Measurements from ENCODE around the gene STK17A. TPM values are rescaled to one million over a fixed set of nuclear protein-coding genes. Genes with fewer than 3 reads are reported as not detected.

The STK17A gene
- total RNA-seq, 2 donors from 2014 or later, result 15.6 to 18.4 TPM

DNA sequence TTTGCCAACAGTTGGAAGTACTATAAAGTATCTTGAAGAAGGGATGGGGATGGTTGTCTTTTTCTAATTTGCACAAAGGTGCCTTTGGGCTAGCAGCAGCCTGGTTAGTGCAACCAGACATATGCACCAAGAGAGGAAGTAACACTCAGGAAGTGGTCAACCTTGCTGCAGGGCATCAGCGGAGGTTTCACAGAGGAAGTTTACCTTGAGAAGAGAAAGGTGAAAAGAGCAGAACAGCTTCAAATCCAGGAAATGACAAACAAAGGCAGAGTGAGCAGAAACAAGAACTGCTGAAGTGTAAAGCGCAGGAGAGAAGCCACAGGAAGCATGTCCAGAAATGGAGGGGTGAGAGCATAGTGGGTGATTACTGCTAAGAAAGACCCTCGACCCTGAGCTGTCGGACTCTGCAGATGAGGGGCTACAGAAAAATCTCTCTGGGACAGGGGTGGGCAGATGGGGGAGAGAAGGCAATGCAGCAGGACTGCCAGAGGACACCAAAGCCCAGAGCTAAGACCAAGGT, 66.9 kb downstream of the STK17A start:
- 95 to 98% methylated on average over 4 of the region's 4 CpGs for WGBS, 2 experiments (ENCODE audit: insufficient coverage in 1 of 2, insufficient read length in 1 of 2)
- peaks cover 32% of the 10 kb centered on the region for H3K4me1 Mint-ChIP-seq
- H3K4me3 Mint-ChIP-seq, result no peak overlapping the region
- no peak for DNase-seq
- peaks cover 7% of the 10 kb centered on the region for H3K4me1 ChIP-seq (ENCODE audit: control insufficient read depth, insufficient read depth, low read length)
- peak overlapping the region; percentile 61 for H3K27ac Mint-ChIP-seq
- no peaks in the 10 kb centered on the region for H3K9me3 ChIP-seq (ENCODE audit: control insufficient read depth, low read length)
- H3K27me3 Mint-ChIP-seq (ENCODE audit: insufficient read depth), result no peaks in the 10 kb centered on the region
- H3K9ac ChIP-seq (ENCODE audit: extremely low read depth, low read length, poor library complexity, severe bottlenecking), result no peak overlapping the region
- H3K36me3 Mint-ChIP-seq (ENCODE audit: low read depth), result peaks cover 44% of the 10 kb centered on the region
- no peak for TF ChIP-seq CTCF (conservative IDR thresholded peaks at IDR 0.05)
- no peaks in the 10 kb centered on the region for H3K27me3 ChIP-seq (ENCODE audit: control insufficient read depth, insufficient read depth, low read length, poor library complexity, severe bottlenecking)
- no peaks in the 10 kb centered on the region for H3K9me3 Mint-ChIP-seq
- no peak overlapping the region for H3K4me3 ChIP-seq (ENCODE audit: low read length)
- H3K36me3 ChIP-seq (ENCODE audit: control insufficient read depth, insufficient read depth, low read length), result peaks cover 25% of the 10 kb centered on the region
- no peak overlapping the region for H3K27ac ChIP-seq (ENCODE audit: low read depth, low read length)

DNA sequence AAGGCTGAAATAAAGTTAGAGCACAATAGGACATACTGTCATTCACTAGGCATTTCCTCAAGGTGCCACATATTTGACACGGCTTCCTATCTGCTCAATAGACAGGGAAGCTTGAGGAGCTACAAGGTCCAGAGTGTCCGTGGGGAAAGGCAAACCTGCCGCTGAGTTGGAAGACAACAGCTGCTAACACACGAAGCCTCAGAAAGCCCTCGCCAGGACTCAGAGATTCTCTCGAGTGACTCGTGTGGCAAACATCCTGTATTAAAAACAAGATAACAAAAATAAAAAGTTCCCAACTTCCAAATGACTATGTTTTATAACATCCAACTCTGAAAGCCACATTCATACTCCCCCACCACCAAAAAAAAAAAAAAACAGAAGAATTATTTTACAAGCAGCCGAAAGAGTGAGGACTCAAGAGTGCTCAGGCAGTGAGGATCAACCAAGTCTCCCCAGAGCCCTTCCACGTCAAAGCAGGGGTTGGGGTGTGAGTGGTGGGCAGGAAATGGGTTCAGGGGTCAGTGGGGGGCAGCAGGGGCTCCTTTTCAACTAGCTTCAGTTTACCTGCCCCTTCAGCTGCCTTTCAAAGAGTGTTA, 67.6 kb downstream of the STK17A start:
- WGBS, 2 experiments (ENCODE audit: insufficient coverage in 1 of 2, insufficient read length in 1 of 2), result 79 to 87% methylated on average over 8 to 9 of the region's 9 CpGs
- DNase-seq, result no peak
- H3K27ac ChIP-seq (ENCODE audit: low read depth, low read length), result no peak overlapping the region
- Mint-ChIP-seq H3K9me3 (no peaks in the 10 kb centered on the region), H3K27me3 (ENCODE audit: insufficient read depth) (no peaks in the 10 kb centered on the region), H3K4me1 (peaks cover 32% of the 10 kb centered on the region), H3K27ac (peak overlapping the region; percentile 81), H3K36me3 (ENCODE audit: low read depth) (peaks cover 38% of the 10 kb centered on the region), H3K4me3 (no peak overlapping the region)
- H3K27me3 ChIP-seq (ENCODE audit: control insufficient read depth, insufficient read depth, low read length, poor library complexity, severe bottlenecking), result no peaks in the 10 kb centered on the region
- H3K36me3 ChIP-seq (ENCODE audit: control insufficient read depth, insufficient read depth, low read length), result peaks cover 27% of the 10 kb centered on the region
- H3K4me1 ChIP-seq (ENCODE audit: control insufficient read depth, insufficient read depth, low read length), result peaks cover 7% of the 10 kb centered on the region
- H3K9ac ChIP-seq (ENCODE audit: extremely low read depth, low read length, poor library complexity, severe bottlenecking), result no peak overlapping the region
- no peak overlapping the region for H3K4me3 ChIP-seq (ENCODE audit: low read length)
- H3K9me3 ChIP-seq (ENCODE audit: control insufficient read depth, low read length), result no peaks in the 10 kb centered on the region
- TF ChIP-seq CTCF (conservative IDR thresholded peaks at IDR 0.05), result no peak

DNA sequence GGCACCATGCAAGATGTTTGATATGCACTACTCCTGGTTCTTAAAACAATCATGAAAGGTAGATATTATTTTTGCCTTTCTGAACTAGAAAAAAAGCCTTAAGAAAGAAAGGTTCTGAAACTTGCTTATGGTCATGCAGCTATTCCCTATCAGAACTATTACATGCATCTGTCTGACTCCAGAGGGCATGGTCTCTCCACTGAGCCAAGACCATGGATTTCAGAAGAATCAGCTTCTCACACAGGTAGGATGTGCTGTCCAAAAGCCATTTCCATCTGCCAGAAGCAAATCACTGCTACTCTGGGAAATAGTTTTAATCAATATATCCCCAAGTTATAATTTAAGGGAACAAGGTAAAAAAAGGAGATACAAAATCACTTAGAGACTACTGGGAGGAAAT, 69.5 kb downstream of the STK17A start:
- H3K4me1 ChIP-seq (ENCODE audit: control insufficient read depth, insufficient read depth, low read length), result peaks cover 7% of the 10 kb centered on the region
- no peak overlapping the region for H3K27ac ChIP-seq (ENCODE audit: low read depth, low read length)
- peaks cover 21% of the 10 kb centered on the region for H3K36me3 ChIP-seq (ENCODE audit: control insufficient read depth, insufficient read depth, low read length)
- Mint-ChIP-seq H3K9me3 (no peaks in the 10 kb centered on the region), H3K4me3 (no peak overlapping the region), H3K36me3 (ENCODE audit: low read depth) (peaks cover 34% of the 10 kb centered on the region), H3K27ac (no peak overlapping the region), H3K27me3 (ENCODE audit: insufficient read depth) (no peaks in the 10 kb centered on the region), H3K4me1 (peaks cover 20% of the 10 kb centered on the region)
- H3K9ac ChIP-seq (ENCODE audit: extremely low read depth, low read length, poor library complexity, severe bottlenecking), result no peak overlapping the region
- no peaks in the 10 kb centered on the region for H3K27me3 ChIP-seq (ENCODE audit: control insufficient read depth, insufficient read depth, low read length, poor library complexity, severe bottlenecking)
- H3K9me3 ChIP-seq (ENCODE audit: control insufficient read depth, low read length), result no peaks in the 10 kb centered on the region
- TF ChIP-seq CTCF (conservative IDR thresholded peaks at IDR 0.05), result no peak
- no peak for DNase-seq
- no peak overlapping the region for H3K4me3 ChIP-seq (ENCODE audit: low read length)

All from endodermal cell (in vitro differentiated cells).